ENCODE data around the gene OOSP4A. TPM values are rescaled to one million over a fixed set of nuclear protein-coding genes. Genes with fewer than 3 reads are reported as not detected.

The OOSP4A gene
- total RNA-seq, 2 experiments from 2014 or later: not detected

GRCh38 chr11:59999691-60000090 is 35.9 kb downstream of the OOSP4A start:
- H3K36me3 Mint-ChIP-seq (ENCODE audit: low read depth): no peaks in the 10 kb centered on the region
- no peak overlapping the region for H3K4me3 ChIP-seq (ENCODE audit: low read length)

GRCh38 chr11:60003729-60004128 is 39.9 kb downstream of the OOSP4A start:
- intact Hi-C loops (cut with DNase I, micrococcal nuclease): no loop called here
- H3K27ac Mint-ChIP-seq: no peak overlapping the region
- POLR2A ChIA-PET: interaction anchor here (0.6 to 0.7 kb wide), 2 partner anchors 9 to 295 kb away, joined by 3 read pairs; no protein-coding TSS in a partner anchor

More at GRCh38 chr11:59999691-60000090, 35.9 kb downstream of the OOSP4A start:
- no peak for TF ChIP-seq CTCF (IDR thresholded peaks at IDR 0.05)
- peaks cover 0 to 4% of the 10 kb centered on the region in 2 experiments for H3K27me3 ChIP-seq (ENCODE audit: control insufficient read depth in 1 of 2, insufficient read depth in 2 of 2, low read length in 2 of 2)
- ATAC-seq (ENCODE audit: poor library complexity) (no peak), DNase-seq (no peak)
- intact Hi-C loops (cut with DNase I, micrococcal nuclease): no loop called here
- ChIA-PET CTCF (no interaction called here), POLR2A (no interaction called here)
- H3K27me3 Mint-ChIP-seq: peaks cover 34% of the 10 kb centered on the region
- H3K9me3 Mint-ChIP-seq: no peaks in the 10 kb centered on the region
- H3K36me3 ChIP-seq (ENCODE audit: insufficient read depth, low read length): no peaks in the 10 kb centered on the region
- H3K4me1 Mint-ChIP-seq (ENCODE audit: low read depth): no peaks in the 10 kb centered on the region
- no peak overlapping the region for H3K27ac Mint-ChIP-seq
- no peaks in the 10 kb centered on the region for H3K4me1 ChIP-seq (ENCODE audit: insufficient read depth, low read length)
- H3K27ac ChIP-seq (ENCODE audit: low read depth in 1 of 2, low read length in 2 of 2): no peak overlapping the region
- H3K9me3 ChIP-seq (ENCODE audit: control insufficient read depth in 1 of 2, insufficient read depth in 1 of 2, low read length in 2 of 2): no peaks in the 10 kb centered on the region
- H3K4me3 Mint-ChIP-seq: no peak overlapping the region

GRCh38 chr11:60005360-60005759 is 41.5 kb downstream of the OOSP4A start:
- H3K4me3 ChIP-seq (ENCODE audit: low read length): no peak overlapping the region
- ATAC-seq (ENCODE audit: poor library complexity) (no peak), DNase-seq (no peak)
- no peaks in the 10 kb centered on the region for H3K27me3 ChIP-seq (ENCODE audit: control insufficient read depth in 1 of 2, insufficient read depth in 2 of 2, low read length in 2 of 2)
- Mint-ChIP-seq H3K27ac (no peak overlapping the region), H3K36me3 (ENCODE audit: low read depth) (no peaks in the 10 kb centered on the region), H3K9me3 (no peaks in the 10 kb centered on the region), H3K27me3 (peaks cover 6% of the 10 kb centered on the region), H3K4me1 (ENCODE audit: low read depth) (no peaks in the 10 kb centered on the region), H3K4me3 (no peak overlapping the region)
- POLR2A ChIA-PET: interaction anchor here (0.6 kb wide), 1 partner anchor 82 kb away, joined by 3 read pairs; no protein-coding TSS in a partner anchor
- no peaks in the 10 kb centered on the region for H3K9me3 ChIP-seq (ENCODE audit: control insufficient read depth in 1 of 2, insufficient read depth in 1 of 2, low read length in 2 of 2)
- no peak for TF ChIP-seq CTCF (IDR thresholded peaks at IDR 0.05)
- CTCF ChIA-PET: no interaction called here
- no peak overlapping the region for H3K27ac ChIP-seq (ENCODE audit: low read depth in 1 of 2, low read length in 2 of 2)
- intact Hi-C loops (cut with DNase I, micrococcal nuclease): no loop called here
- H3K4me1 ChIP-seq (ENCODE audit: insufficient read depth, low read length): no peaks in the 10 kb centered on the region
- no peaks in the 10 kb centered on the region for H3K36me3 ChIP-seq (ENCODE audit: insufficient read depth, low read length)

More at GRCh38 chr11:60003729-60004128, 39.9 kb downstream of the OOSP4A start:
- no peak for ATAC-seq (ENCODE audit: poor library complexity)
- Mint-ChIP-seq H3K9me3 (no peaks in the 10 kb centered on the region), H3K36me3 (ENCODE audit: low read depth) (no peaks in the 10 kb centered on the region), H3K4me3 (no peak overlapping the region), H3K27me3 (peaks cover 4% of the 10 kb centered on the region), H3K4me1 (ENCODE audit: low read depth) (no peaks in the 10 kb centered on the region)
- no peak for DNase-seq
- no peak for TF ChIP-seq CTCF (IDR thresholded peaks at IDR 0.05)
- Histone ChIP-seq H3K4me1 (ENCODE audit: insufficient read depth, low read length) (no peaks in the 10 kb centered on the region), H3K27me3 (ENCODE audit: control insufficient read depth in 1 of 2, insufficient read depth in 2 of 2, low read length in 2 of 2) (peaks cover 0 to 4% of the 10 kb centered on the region in 2 experiments), H3K4me3 (ENCODE audit: low read length) (no peak overlapping the region), H3K27ac (ENCODE audit: low read depth in 1 of 2, low read length in 2 of 2) (no peak overlapping the region), H3K9me3 (ENCODE audit: control insufficient read depth in 1 of 2, insufficient read depth in 1 of 2, low read length in 2 of 2) (no peaks in the 10 kb centered on the region), H3K36me3 (ENCODE audit: insufficient read depth, low read length) (no peaks in the 10 kb centered on the region)
- CTCF ChIA-PET: no interaction called here
